GM18868 (cell line): Measurements from ENCODE around the gene GABBR2.
A peak's percentile ranks its signal among the peaks of the same experiment; 100 is the strongest.

Experiments
- ATAC-seq: cut with Tn5 transposase; IDR thresholded peaks from one replicate; pipeline ENCODE4 v1.9.1; 2021; ENCODE audit warnings: mild to moderate bottlenecking, moderate library complexity; ENCODE audit not compliant: unreplicated experiment

Gene GABBR2

DNA sequence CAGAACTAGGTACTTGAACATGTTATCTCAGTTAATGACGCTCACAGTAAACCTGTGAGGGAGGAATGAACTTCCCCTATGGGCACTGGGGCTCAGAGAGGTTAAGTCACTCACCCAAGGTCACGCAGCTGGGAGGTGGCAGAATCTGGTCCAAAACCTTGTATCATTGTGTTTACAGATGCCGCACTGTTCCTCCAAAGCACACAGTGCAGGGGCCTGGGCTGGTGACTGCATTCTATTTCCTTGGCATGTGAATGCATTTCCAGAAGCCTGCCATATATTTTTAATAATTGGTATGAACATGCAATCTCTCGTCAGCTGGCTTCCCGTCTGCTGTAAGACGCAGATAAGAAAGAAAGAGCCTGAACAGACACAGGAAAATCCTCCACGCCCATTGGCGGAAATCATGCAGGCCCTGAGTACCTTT lies 376.3 kb downstream of the GABBR2 start:
- ATAC-seq = no peak

GRCh38 chr9:98331536-98332259 lies 377.0 kb downstream of the GABBR2 start:
- ATAC-seq = no peak

DNA sequence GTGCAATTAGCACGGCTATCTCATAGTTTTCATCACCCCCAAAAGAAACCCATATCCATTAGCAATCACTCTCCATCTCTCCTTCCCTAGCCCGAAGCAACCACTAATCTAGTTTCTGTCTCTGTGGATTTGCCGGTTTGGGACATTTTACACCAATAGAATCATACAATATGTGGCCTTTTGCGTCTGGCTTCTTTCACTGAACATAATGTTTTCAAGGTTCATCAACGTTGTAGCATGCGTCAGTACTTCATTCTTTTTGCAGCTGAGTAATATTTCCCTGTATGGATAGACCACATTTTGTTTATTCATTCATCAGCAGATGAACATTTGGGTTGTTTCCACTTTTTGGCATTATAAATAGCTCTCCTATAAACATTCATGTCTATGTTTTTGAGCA lies 377.9 kb downstream of the GABBR2 start:
- no peak for ATAC-seq

GRCh38 chr9:98329904-98330303 lies 378.8 kb downstream of the GABBR2 start:
- no peak for ATAC-seq

DNA sequence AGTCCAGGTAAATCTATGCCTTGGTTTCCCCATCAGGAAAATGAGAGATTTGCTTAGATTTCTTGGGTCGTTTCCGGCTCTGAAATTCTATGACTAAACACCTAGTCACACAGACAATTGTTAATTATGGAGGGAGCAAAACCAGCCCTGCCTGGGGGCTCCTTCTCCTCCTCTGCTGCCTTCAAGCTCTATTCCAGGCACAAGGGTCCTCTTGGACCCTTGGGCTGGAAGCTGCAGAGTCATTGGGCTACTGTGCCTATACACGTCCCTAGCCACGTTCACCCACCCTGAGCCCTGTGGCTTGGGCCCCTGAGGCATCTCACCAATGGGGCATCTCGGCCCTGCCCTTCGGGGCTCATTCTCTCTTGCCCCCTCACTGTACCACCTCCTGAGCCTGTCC lies 379.5 kb downstream of the GABBR2 start:
- no peak for ATAC-seq

GRCh38 chr9:98328770-98329169 lies 380.0 kb downstream of the GABBR2 start:
- no peak for ATAC-seq

GRCh38 chr9:98328141-98328540 lies 380.6 kb downstream of the GABBR2 start:
- ATAC-seq = no peak

DNA sequence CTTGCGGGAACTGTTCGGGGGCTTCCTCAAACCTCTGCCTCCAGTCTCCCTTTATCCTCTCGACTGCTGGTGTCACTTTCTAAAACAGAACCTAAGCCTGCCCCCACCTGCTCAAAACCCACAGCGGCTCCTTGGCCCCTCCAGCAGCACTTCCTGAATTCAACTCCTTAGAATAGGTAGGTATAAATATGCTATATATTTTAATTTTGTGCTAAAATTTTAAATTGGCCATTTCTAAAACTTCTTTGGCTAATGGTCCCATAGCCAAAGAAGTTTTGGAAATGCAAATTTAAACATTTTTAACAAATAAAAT lies 381.5 kb downstream of the GABBR2 start:
- no peak for ATAC-seq

DNA sequence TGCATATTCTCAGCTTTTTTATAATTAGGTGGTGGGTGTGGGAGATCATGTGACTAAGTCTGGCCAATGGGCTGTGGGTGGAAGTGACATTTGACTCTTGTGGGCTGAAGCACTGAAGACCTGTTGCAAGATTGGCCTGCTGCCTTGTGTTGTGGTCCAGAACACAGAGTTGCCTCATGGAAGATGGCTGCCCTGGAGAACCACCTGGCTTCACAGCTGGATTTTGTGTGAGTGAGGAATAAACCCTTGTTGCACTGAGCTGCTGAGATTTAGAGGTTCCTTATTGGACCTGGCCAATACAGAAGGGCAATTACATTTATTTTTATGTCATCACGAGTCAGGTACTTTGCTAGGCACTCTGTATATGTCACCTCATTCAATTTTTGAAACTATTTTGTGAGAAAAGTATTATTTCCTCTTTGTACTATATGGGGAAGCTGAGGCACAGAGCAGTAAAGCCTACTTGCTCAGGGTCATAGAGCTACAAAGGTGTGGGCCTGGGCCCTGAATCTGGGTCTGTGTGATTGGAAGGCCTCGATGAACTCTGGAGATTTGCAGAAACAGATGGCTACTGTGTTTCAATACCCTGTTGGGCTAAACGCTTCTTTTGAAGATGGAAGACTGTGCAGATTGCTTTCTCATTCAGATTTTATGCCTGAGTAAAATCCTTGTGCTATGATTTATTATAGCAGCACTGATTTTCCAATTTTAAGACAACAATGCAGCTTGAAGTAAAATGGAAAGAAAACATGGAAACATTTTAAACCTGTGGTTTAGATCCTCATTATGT lies 382.1 kb downstream of the GABBR2 start:
- no peak for ATAC-seq

GRCh38 chr9:98324801-98325200 lies 383.9 kb downstream of the GABBR2 start:
- no peak for ATAC-seq

DNA sequence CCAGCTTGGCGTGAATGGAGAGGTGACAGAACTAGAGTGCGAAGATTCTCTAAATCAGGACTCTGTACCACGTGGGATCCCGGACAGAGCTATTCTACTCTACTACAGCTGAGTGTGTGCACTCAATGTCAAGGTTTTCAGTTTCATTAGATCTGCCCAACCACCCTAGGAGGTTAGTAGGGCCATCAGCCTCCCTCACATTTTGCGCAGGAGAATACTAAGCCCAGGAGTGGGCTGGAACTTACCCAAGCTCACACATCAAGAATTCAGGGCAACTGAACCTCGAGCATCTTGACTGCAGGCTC lies 385.0 kb downstream of the GABBR2 start:
- ATAC-seq = no peak

- no peak for ATAC-seq
These were observed 385.5 kb downstream of the GABBR2 start for GRCh38 chr9:98323051-98323830.

DNA sequence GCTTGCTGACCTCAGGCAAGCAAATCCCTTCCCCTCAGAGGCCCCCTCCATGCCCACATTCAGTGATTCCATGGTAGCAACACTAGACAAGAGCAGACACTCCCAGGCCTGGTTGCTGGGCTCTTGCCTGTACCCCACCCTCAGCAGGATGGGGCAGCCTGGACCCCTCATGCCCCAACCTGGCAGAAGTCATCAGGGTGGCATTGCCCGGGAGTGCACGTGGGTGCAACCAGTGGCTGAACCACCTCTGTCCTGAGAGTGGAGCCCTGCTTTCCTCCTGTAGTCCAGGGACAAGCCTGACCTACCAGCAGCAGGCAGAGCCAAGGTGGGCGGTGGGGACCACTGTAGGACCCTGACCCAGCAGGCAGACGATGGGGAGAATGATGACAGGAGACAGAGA lies 387.5 kb downstream of the GABBR2 start:
- no peak for ATAC-seq

- ATAC-seq = no peak
These were observed 389.8 kb downstream of the GABBR2 start for GRCh38 chr9:98318834-98319478.

- ATAC-seq = no peak
These were observed 390.5 kb downstream of the GABBR2 start for GRCh38 chr9:98318041-98318790.

DNA sequence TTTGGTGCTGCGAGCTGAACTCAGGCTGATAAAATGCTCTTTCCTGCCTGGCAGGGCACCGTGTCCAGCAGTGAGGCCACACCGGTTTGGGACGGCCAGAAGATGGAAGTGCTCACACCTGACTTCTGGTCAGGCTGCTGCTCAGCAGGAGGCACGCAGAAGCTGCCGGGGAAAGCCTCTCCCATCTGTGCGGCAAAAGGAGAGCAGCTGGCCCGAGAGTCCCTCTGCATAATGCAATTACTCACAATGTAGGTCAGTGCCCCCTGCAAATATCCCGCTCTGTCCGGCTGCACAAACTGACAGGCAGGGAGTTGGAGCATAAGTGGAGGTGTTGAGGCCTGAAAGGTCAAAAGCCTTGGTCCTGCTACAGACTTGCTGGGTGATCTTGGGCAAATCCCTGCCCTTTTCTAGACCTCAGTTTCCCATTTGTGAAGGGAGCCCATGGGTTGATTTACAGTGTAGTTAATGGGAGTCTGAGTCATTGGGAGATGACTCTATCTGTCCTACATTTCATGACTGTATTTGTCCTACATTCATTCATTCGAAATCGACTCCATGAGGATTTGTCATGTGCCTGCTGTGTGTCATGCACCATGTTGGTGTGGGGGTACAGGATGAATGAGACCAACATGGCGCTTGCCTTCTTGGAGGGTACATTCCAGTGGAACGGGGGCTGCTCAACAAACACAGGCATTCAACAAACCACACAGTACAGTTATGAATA lies 391.4 kb downstream of the GABBR2 start:
- ATAC-seq = no peak

- ATAC-seq = no peak
These were observed 392.1 kb downstream of the GABBR2 start for GRCh38 chr9:98316445-98317133.

DNA sequence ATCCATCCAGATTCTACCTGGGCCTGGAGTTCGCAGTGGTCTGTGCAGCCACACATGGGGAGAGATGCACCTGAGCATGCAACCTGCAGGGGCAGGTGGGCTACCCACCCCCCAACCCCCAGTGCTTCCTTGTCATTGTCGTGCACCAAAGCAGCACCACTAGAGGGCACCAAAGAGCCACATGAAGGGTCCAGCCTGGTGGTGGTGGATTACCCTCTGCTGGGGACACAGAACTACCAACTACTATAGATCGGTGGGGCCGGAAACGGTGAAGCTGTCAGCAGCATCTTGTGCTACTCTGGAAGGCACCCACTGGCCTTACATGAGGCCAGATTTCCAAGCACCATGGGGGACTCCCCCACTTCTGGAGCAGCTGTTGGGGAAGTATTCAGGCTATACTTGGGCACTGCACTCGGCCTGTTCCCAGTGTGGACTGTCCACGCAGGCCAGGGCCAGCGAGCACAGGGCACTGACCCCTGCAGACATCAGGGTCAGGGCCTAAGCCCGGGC lies 393.1 kb downstream of the GABBR2 start:
- peak; percentile 76 for ATAC-seq

- ATAC-seq = no peak
These were observed 393.7 kb downstream of the GABBR2 start for GRCh38 chr9:98315067-98315453.
